Karpas-422 (cell line): ENCODE results near the gene RPS6KC1. TPM values are rescaled to one million over a fixed set of nuclear protein-coding genes. Genes with fewer than 3 reads are reported as not detected.

Source experiments
- DNase-seq: peaks from one replicate; pipeline ENCODE4 v3.0.0-alpha.2; 2015
- H2AFZ ChIP-seq: fragments of 200-600 bp; sonication (generic); 2 replicates; pipeline ENCODE4 v1.6.1; 2014; ENCODE audit warnings: antibody characterized with exemption, low read length, mixed read lengths
- H3K27ac ChIP-seq: fragments of 200-600 bp; sonication (generic); 2 replicates; pipeline ENCODE4 v1.5.1; 2014; ENCODE audit warnings: mild to moderate bottlenecking, low read length, moderate library complexity
- H3K27me3 ChIP-seq: fragments of 200-600 bp; sonication (generic); 2 replicates; pipeline ENCODE4 v1.6.1; 2014; ENCODE audit warnings: low read length, mixed read lengths
- H3K36me3 ChIP-seq: fragments of 200-600 bp; sonication (generic); 2 replicates; pipeline ENCODE4 v1.6.1; 2014; ENCODE audit warnings: low read length, mixed read lengths; ENCODE audit not compliant: insufficient read depth
- H3K4me1 ChIP-seq: fragments of 200-600 bp; sonication (generic); 2 replicates; pipeline ENCODE4 v1.6.1; 2014; ENCODE audit warnings: mild to moderate bottlenecking, low read length, mixed read lengths
- H3K4me2 ChIP-seq: fragments of 200-600 bp; sonication (generic); 2 replicates; pipeline ENCODE4 v1.6.1; 2014; ENCODE audit warnings: low read length, low read depth, mild to moderate bottlenecking; ENCODE audit not compliant: poor library complexity, severe bottlenecking
- H3K4me3 ChIP-seq: fragments of 200-600 bp; sonication (generic); 2 replicates; pipeline ENCODE4 v1.5.1; 2014; ENCODE audit warnings: mild to moderate bottlenecking, antibody characterized with exemption, low read length, mixed read lengths
- H3K79me2 ChIP-seq: fragments of 200-600 bp; sonication (generic); 2 replicates; pipeline ENCODE4 v1.6.1; 2014; ENCODE audit warnings: mild to moderate bottlenecking, low read length, mixed read lengths
- H3K9ac ChIP-seq: fragments of 200-600 bp; sonication (generic); 2 replicates; pipeline ENCODE4 v1.6.0; 2014; ENCODE audit warnings: low read length
- H3K9me2 ChIP-seq: fragments of 200-600 bp; sonication (generic), shearing (Covaris generic); replicated peaks from 2 replicates; pipeline ENCODE4 v1.6.0; 2014; ENCODE audit warnings: mild to moderate bottlenecking, low read length, moderate library complexity; ENCODE audit not compliant: insufficient read depth
- H3K9me3 ChIP-seq: fragments of 300-700, 200-600 bp; sonication (generic); 2 replicates; pipeline ENCODE4 v1.6.1; 2014; ENCODE audit warnings: low read length, mixed read lengths
- H4K20me1 ChIP-seq: fragments of 200-600 bp; sonication (generic); 2 replicates; pipeline ENCODE4 v1.6.1; 2014; ENCODE audit warnings: mild to moderate bottlenecking, antibody characterized with exemption, low read length, low read depth; ENCODE audit not compliant: insufficient read depth
- total RNA-seq: library from RNA; depleted of rRNA; stranded (reverse); fragments of >200 nt; shearing (Covaris generic); gene quantifications from 2 replicates; pipeline ENCODE4 v1.2.3, GENCODE V29; 2014; ENCODE audit warnings: low replicate concordance; rRNA removed

Gene RPS6KC1, protein sequence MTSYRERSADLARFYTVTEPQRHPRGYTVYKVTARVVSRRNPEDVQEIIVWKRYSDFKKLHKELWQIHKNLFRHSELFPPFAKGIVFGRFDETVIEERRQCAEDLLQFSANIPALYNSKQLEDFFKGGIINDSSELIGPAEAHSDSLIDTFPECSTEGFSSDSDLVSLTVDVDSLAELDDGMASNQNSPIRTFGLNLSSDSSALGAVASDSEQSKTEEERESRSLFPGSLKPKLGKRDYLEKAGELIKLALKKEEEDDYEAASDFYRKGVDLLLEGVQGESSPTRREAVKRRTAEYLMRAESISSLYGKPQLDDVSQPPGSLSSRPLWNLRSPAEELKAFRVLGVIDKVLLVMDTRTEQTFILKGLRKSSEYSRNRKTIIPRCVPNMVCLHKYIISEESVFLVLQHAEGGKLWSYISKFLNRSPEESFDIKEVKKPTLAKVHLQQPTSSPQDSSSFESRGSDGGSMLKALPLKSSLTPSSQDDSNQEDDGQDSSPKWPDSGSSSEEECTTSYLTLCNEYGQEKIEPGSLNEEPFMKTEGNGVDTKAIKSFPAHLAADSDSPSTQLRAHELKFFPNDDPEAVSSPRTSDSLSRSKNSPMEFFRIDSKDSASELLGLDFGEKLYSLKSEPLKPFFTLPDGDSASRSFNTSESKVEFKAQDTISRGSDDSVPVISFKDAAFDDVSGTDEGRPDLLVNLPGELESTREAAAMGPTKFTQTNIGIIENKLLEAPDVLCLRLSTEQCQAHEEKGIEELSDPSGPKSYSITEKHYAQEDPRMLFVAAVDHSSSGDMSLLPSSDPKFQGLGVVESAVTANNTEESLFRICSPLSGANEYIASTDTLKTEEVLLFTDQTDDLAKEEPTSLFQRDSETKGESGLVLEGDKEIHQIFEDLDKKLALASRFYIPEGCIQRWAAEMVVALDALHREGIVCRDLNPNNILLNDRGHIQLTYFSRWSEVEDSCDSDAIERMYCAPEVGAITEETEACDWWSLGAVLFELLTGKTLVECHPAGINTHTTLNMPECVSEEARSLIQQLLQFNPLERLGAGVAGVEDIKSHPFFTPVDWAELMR
- 12.1 and 13.2 TPM in 2 replicates for total RNA-seq

GRCh38 chr1:213051127-213051880 lies at the start of gene RPS6KC1:
Gene RPS6KC1 (plus strand): TSS chr1:213051241. CDS start chr1:213051405, 164 bp downstream.
- Histone ChIP-seq H3K4me3 (peak within 1 kb of the TSS; percentile 86), H3K27ac (no peak within 1 kb of the TSS), H3K9ac (peak within 1 kb of the TSS; percentile 76), H3K9me3 (no peaks in the 10 kb centered on the region; the same call in 1 of the 2 replicates), H3K4me2 (peak within 1 kb of the TSS; percentile 72), H3K4me1 (peaks cover 16% of the 10 kb centered on the region), H3K36me3 (no peaks in the 10 kb centered on the region), H3K9me2 (no peaks in the 10 kb centered on the region), H3K79me2 (peaks cover 27% of the 10 kb centered on the region), H3K27me3 (no peaks in the 10 kb centered on the region), H2AFZ (peak within 1 kb of the TSS; percentile 100), H4K20me1 (no peaks in the 10 kb centered on the region)
- DNase-seq = peak; percentile 91

GRCh38 chr1:213003256-213003655 lies 47.8 kb upstream of the RPS6KC1 start:
- Histone ChIP-seq H3K36me3 (peaks cover 35% of the 10 kb centered on the region; the same call in 1 of the 2 replicates), H3K79me2 (peaks cover under 1% of the 10 kb centered on the region; the same call in 1 of the 2 replicates), H3K9me2 (no peaks in the 10 kb centered on the region), H3K27me3 (no peaks in the 10 kb centered on the region), H3K9ac (no peak overlapping the region), H3K4me1 (no peaks in the 10 kb centered on the region), H4K20me1 (no peaks in the 10 kb centered on the region), H3K9me3 (no peaks in the 10 kb centered on the region), H3K27ac (no peak overlapping the region), H3K4me3 (no peak overlapping the region), H2AFZ (no peak overlapping the region), H3K4me2 (no peak overlapping the region)
- no peak for DNase-seq

DNA sequence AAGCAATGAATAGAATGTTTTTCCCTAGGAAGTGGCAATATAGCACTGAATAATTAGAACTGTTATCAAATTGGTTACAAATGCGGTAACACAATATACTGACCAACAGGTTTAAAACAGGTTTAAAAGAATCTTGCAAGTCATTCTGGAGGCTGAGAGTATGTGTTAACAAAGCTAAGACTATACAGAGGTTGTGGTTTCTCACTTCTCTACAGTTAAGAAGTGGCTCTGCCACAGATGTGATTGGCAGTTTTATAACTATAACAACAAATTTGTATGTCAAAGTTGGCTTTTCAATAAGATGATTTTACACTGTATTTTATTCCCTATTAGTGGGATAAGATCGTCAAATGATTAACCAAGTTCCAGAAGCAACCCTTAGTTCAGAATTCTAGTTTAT lies 42.5 kb upstream of the RPS6KC1 start:
- H3K27ac ChIP-seq = no peak overlapping the region
- H3K36me3 ChIP-seq = peaks cover 45% of the 10 kb centered on the region
- no peak overlapping the region for H2AFZ ChIP-seq
- no peaks in the 10 kb centered on the region for H3K9me3 ChIP-seq
- no peak overlapping the region for H3K4me2 ChIP-seq
- H3K4me1 ChIP-seq = peaks cover 9% of the 10 kb centered on the region
- no peak overlapping the region for H3K4me3 ChIP-seq
- H3K9ac ChIP-seq = no peak overlapping the region
- no peaks in the 10 kb centered on the region for H4K20me1 ChIP-seq
- no peaks in the 10 kb centered on the region for H3K9me2 ChIP-seq
- peaks cover 47% of the 10 kb centered on the region for H3K79me2 ChIP-seq
- no peaks in the 10 kb centered on the region for H3K27me3 ChIP-seq
- DNase-seq = no peak

DNA sequence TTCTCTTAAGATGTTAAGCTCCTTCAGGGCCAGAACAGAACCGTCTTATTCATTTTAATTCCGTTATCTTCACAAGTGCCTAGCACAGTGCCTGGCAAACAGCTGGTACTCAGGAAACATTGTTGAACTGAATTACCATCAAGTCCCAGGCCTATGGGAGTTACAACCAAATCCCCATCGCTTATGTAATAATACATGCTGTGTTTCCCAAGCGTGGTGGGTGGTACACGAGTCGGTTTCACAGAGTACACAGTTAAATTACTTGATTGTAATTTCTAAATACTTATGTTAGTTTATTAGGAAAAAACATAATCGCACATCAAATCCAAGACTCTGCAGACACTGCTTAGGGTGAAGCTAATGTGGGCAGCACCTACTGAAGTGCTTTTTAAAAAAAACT lies 36.4 kb upstream of the RPS6KC1 start:
- H2AFZ ChIP-seq = no peak overlapping the region
- peak; percentile 64 for DNase-seq

DNA sequence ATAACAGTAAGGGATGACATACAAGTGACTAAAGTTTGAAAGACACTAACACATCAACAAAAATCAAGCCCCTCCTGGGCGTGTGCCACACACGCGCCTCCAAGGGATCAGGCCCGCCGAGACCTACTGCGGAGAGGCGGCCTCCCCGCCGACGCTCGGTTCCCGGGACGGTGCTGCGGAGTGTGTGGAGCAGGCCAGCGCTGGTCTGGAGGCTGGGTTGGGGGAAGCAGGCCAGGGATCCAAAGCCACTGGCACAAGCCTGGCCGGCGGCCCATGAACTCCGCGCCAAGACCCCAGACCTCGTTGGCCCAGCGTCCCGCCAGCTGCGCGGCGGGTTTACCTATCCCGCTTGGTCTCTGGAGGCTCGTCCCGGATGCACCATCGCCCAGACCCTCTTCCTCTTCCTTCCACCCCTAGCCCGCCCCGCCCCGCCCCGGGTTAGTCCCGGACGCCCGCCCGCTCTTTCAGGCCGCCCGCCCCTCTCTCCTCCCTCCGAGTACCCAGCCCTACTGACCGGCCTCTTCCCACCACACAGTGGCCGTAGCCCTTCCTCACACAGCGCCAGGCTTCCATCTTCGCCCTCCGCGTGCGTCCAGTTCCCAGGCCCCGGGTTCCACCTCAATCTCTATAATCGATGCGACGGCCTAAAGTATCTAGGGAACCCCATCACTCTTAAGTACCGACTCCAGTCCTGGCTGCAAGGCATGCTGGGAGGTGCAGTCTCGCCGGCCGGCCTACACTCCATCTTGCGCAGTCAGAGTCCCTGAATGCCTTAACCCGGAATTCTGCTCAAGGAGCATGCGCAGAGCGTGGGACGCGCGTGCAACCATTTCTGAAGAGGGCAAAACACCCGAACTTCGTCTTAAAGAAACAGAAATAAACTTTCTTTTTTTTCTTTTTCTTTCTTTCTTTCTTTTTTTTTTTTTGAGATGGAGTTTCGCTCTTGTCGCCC lies 35.7 kb upstream of the RPS6KC1 start, which contains the start of gene ANGEL2:
Gene ANGEL2 (minus strand): TSS at position 769 of the 952 bp plus-strand sequence. CDS start 196 bp downstream, at position 573.
- Histone ChIP-seq H3K27ac (peak within 1 kb of the TSS; percentile 89), H3K9ac (peak within 1 kb of the TSS; percentile 95), H3K9me3 (no peaks in the 10 kb centered on the region), H4K20me1 (no peaks in the 10 kb centered on the region), H3K79me2 (peaks cover 49% of the 10 kb centered on the region), H3K9me2 (no peaks in the 10 kb centered on the region), H2AFZ (peak within 1 kb of the TSS; percentile 91; the same call in 1 of the 2 replicates), H3K4me2 (peak within 1 kb of the TSS; percentile 81), H3K4me3 (peak within 1 kb of the TSS; percentile 97), H3K4me1 (peaks cover 24% of the 10 kb centered on the region), H3K27me3 (no peaks in the 10 kb centered on the region), H3K36me3 (peaks cover 24% of the 10 kb centered on the region; the same call in 1 of the 2 replicates)
- DNase-seq = peak; percentile 99

More for the DNA sequence above, 36.4 kb upstream of the RPS6KC1 start:
- Histone ChIP-seq H3K36me3 (peaks cover 24% of the 10 kb centered on the region; the same call in 1 of the 2 replicates), H3K4me2 (peak overlapping the region; percentile 81), H3K9me2 (no peaks in the 10 kb centered on the region), H3K79me2 (peaks cover 51% of the 10 kb centered on the region), H3K27me3 (no peaks in the 10 kb centered on the region), H3K4me1 (peaks cover 24% of the 10 kb centered on the region), H3K9ac (peak overlapping the region; percentile 95), H4K20me1 (no peaks in the 10 kb centered on the region), H3K9me3 (no peaks in the 10 kb centered on the region), H3K4me3 (peak overlapping the region; percentile 97), H3K27ac (peak overlapping the region; percentile 89)

DNA sequence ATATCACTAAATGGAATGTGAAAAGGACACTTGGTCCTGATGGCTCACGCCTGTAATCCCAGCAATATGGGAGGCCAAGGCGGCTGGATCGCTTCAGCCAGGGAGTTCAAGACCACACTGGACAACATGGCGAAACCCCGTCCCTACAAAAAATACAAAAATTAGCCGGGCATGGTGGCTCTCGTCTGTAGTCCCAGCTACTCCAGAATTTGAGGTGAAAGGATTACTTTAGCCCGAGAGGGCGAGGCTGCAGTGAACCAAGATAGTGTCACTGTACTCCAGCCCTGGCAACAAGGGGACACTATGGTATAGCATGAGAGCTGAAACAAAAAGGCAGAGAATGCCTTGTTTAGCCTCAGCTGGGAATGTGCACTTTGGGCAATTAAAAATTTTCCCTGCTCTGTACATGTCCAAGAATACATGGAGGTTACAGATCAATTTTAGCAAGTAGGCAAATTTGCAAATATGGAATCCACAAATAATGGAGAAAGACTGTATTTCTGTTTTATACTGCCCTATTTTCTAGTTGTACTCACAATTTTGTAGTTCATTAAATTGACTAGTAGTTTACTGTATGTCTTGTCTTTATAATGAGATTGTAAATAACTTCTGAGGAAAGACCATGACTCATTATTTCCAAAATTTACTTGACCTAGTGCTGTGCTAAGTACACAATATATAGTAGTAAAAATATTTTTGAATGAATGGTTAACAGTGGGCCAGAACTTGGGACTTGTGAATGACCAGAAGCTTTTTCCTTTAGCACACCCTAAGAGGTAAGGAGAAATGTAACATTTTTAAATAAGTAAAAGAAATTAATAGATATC lies 33.4 kb upstream of the RPS6KC1 start:
- no peak overlapping the region for H3K27ac ChIP-seq
- no peak overlapping the region for H3K4me2 ChIP-seq
- H2AFZ ChIP-seq = peak overlapping the region; percentile 27; the same call in 1 of the 2 replicates

More for the DNA sequence above, 33.4 kb upstream of the RPS6KC1 start:
- H3K4me1 ChIP-seq = peaks cover 24% of the 10 kb centered on the region
- DNase-seq = no peak
- no peaks in the 10 kb centered on the region for H4K20me1 ChIP-seq
- no peaks in the 10 kb centered on the region for H3K9me3 ChIP-seq
- H3K36me3 ChIP-seq = peaks cover 7% of the 10 kb centered on the region; the same call in 1 of the 2 replicates
- no peak overlapping the region for H3K9ac ChIP-seq
- peaks cover 26% of the 10 kb centered on the region for H3K79me2 ChIP-seq
- no peak overlapping the region for H3K4me3 ChIP-seq
- H3K9me2 ChIP-seq = no peaks in the 10 kb centered on the region
- no peaks in the 10 kb centered on the region for H3K27me3 ChIP-seq
